Measurements from ENCODE around the gene S1PR3. TPM values are rescaled to one million over a fixed set of nuclear protein-coding genes. Genes with fewer than 3 reads are reported as not detected.

The S1PR3 gene
- total RNA-seq, 2 experiments from 2014 or later: 0.47 TPM; not detected in 1

DNA sequence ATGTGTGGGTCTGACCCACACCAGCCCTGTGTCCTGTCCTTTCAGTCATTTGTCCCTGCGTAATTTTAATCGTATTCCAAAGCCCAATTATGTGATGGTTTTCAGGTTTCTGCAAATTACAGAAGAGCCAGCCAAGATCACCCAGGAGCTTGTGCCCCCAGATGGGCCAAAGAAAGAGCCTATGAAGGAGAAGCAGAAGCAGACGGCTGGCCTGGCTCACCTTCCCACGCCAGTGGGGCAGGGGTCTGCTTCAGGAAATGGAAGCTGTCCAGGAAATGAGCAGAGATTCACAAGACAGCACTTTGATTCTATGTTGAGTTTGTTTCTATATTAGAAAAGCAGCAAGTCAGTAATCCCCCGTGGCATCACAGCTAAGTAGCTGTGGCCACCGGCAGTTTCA, 11.7 kb downstream of the S1PR3 start:
- Histone ChIP-seq H2AFZ (ENCODE audit: low read length) (no peak overlapping the region), H3K4me1 (ENCODE audit: insufficient read depth, low read length, poor library complexity, severe bottlenecking) (no peaks in the 10 kb centered on the region), H3K79me2 (ENCODE audit: insufficient read depth, low read depth, low read length) (no peaks in the 10 kb centered on the region), H3K9me3 (ENCODE audit: low read length) (no peaks in the 10 kb centered on the region), H3K9me2 (ENCODE audit: insufficient read depth, low read length) (no peaks in the 10 kb centered on the region), H4K20me1 (ENCODE audit: insufficient read depth, low read length) (no peaks in the 10 kb centered on the region), H3K36me3 (ENCODE audit: insufficient read depth, low read length) (no peaks in the 10 kb centered on the region), H3K27ac (ENCODE audit: low read depth, low read length, poor library complexity, severe bottlenecking) (no peak overlapping the region), H3K4me3 (ENCODE audit: low read depth, low read length, poor library complexity, severe bottlenecking) (no peak overlapping the region), H3K4me2 (ENCODE audit: low read length) (no peak overlapping the region)
- ChIA-PET POLR2A (no interaction called here), CTCF (ENCODE audit: unreplicated experiment) (no interaction called here)
- intact Hi-C loops (cut with micrococcal nuclease; ENCODE audit: unreplicated experiment): loop anchor here (5.0 kb wide), 2 partner anchors 261 to 281 kb away; no protein-coding TSS in a partner anchor
- DNase-seq (ENCODE audit: low spot score): no peak
- no TSS peak for BruUV-seq (replicated peaks)
- TF ChIP-seq EZH2phosphoT487 (IDR thresholded peaks at IDR 0.05; ENCODE audit: borderline replicate concordance, low read depth, low read length): no peak
- TF ChIP-seq, protein P1, sequence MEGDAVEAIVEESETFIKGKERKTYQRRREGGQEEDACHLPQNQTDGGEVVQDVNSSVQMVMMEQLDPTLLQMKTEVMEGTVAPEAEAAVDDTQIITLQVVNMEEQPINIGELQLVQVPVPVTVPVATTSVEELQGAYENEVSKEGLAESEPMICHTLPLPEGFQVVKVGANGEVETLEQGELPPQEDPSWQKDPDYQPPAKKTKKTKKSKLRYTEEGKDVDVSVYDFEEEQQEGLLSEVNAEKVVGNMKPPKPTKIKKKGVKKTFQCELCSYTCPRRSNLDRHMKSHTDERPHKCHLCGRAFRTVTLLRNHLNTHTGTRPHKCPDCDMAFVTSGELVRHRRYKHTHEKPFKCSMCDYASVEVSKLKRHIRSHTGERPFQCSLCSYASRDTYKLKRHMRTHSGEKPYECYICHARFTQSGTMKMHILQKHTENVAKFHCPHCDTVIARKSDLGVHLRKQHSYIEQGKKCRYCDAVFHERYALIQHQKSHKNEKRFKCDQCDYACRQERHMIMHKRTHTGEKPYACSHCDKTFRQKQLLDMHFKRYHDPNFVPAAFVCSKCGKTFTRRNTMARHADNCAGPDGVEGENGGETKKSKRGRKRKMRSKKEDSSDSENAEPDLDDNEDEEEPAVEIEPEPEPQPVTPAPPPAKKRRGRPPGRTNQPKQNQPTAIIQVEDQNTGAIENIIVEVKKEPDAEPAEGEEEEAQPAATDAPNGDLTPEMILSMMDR (conservative IDR thresholded peaks at IDR 0.05; ENCODE audit: low read length): no peak

DNA sequence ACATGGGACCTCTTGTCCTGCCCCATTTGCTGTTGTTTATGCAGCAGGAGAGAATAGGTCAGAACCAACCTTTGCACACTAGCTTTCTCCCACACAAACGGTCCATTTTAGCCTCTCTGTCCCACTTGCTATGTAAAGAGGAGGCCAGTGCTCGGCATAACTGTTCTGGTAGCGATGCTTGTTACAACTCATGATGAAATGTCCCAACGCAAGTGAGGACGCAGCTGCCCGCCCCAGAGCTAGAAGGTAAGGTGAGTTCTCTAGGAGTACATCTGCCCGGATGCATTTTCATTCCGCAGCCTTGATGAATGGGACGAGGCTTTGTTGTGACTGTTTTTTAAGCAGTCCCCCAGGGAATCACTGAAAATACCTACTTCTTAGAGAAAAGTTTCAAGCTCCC, 14.1 kb downstream of the S1PR3 start:
- Histone ChIP-seq H3K79me2 (ENCODE audit: insufficient read depth, low read depth, low read length) (no peaks in the 10 kb centered on the region), H3K36me3 (ENCODE audit: insufficient read depth, low read length) (no peaks in the 10 kb centered on the region), H3K9me3 (ENCODE audit: low read length) (no peaks in the 10 kb centered on the region), H3K4me1 (ENCODE audit: insufficient read depth, low read length, poor library complexity, severe bottlenecking) (peaks cover 8% of the 10 kb centered on the region), H2AFZ (ENCODE audit: low read length) (no peak overlapping the region), H3K4me3 (ENCODE audit: low read depth, low read length, poor library complexity, severe bottlenecking) (no peak overlapping the region), H3K9me2 (ENCODE audit: insufficient read depth, low read length) (no peaks in the 10 kb centered on the region), H4K20me1 (ENCODE audit: insufficient read depth, low read length) (no peaks in the 10 kb centered on the region), H3K4me2 (ENCODE audit: low read length) (no peak overlapping the region), H3K27ac (ENCODE audit: low read depth, low read length, poor library complexity, severe bottlenecking) (no peak overlapping the region)
- intact Hi-C loops (cut with micrococcal nuclease; ENCODE audit: unreplicated experiment): no loop called here
- ChIA-PET POLR2A (no interaction called here), CTCF (ENCODE audit: unreplicated experiment) (no interaction called here)
- DNase-seq (ENCODE audit: low spot score): no peak
- BruUV-seq (replicated peaks): no TSS peak
- no peak for TF ChIP-seq EZH2phosphoT487 (IDR thresholded peaks at IDR 0.05; ENCODE audit: borderline replicate concordance, low read depth, low read length)
- TF ChIP-seq, protein P1 (conservative IDR thresholded peaks at IDR 0.05; ENCODE audit: low read length): no peak

DNA sequence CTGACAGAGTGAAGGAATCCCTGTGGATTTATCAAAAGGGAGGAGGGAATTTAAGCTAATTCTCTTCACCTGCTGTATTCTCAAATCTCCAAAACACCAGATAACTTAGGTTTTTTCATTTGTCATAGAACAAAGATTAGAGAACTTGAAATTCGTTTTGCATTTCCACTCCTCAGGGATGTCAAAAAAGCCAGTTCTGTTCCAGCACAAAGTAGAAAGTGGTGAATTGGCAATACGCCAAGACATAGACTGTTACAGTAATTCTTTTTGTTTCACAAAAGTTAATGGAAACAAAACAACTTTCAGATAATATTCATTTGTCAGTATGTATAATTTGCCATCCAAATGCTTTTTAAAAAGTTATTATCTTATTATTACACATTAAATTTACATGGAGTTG, 15.0 kb downstream of the S1PR3 start:
- Histone ChIP-seq H3K4me2 (ENCODE audit: low read length) (no peak overlapping the region), H3K9me2 (ENCODE audit: insufficient read depth, low read length) (no peaks in the 10 kb centered on the region), H2AFZ (ENCODE audit: low read length) (no peak overlapping the region), H3K27ac (ENCODE audit: low read depth, low read length, poor library complexity, severe bottlenecking) (no peak overlapping the region), H3K4me1 (ENCODE audit: insufficient read depth, low read length, poor library complexity, severe bottlenecking) (peaks cover 8% of the 10 kb centered on the region), H4K20me1 (ENCODE audit: insufficient read depth, low read length) (no peaks in the 10 kb centered on the region), H3K79me2 (ENCODE audit: insufficient read depth, low read depth, low read length) (no peaks in the 10 kb centered on the region), H3K9me3 (ENCODE audit: low read length) (no peaks in the 10 kb centered on the region), H3K4me3 (ENCODE audit: low read depth, low read length, poor library complexity, severe bottlenecking) (no peak overlapping the region), H3K36me3 (ENCODE audit: insufficient read depth, low read length) (no peaks in the 10 kb centered on the region)
- DNase-seq (ENCODE audit: low spot score): no peak
- ChIA-PET CTCF (ENCODE audit: unreplicated experiment) (no interaction called here), POLR2A (no interaction called here)
- no TSS peak for BruUV-seq (replicated peaks)
- TF ChIP-seq, protein P1 (conservative IDR thresholded peaks at IDR 0.05; ENCODE audit: low read length): no peak
- TF ChIP-seq EZH2phosphoT487 (IDR thresholded peaks at IDR 0.05; ENCODE audit: borderline replicate concordance, low read depth, low read length): no peak
- intact Hi-C loops (cut with micrococcal nuclease; ENCODE audit: unreplicated experiment): no loop called here

All from OCI-LY7 (cell line).